ENCODE measurements around the gene POLR2A. TPM values are rescaled to one million over a fixed set of nuclear protein-coding genes. Genes with fewer than 3 reads are reported as not detected.
A peak's percentile ranks its signal among the peaks of the same experiment; 100 is the strongest.

Gene POLR2A
- total and polyA plus RNA-seq, 4 donors = 13.3 to 54.4 (median 34.8) TPM

DNA sequence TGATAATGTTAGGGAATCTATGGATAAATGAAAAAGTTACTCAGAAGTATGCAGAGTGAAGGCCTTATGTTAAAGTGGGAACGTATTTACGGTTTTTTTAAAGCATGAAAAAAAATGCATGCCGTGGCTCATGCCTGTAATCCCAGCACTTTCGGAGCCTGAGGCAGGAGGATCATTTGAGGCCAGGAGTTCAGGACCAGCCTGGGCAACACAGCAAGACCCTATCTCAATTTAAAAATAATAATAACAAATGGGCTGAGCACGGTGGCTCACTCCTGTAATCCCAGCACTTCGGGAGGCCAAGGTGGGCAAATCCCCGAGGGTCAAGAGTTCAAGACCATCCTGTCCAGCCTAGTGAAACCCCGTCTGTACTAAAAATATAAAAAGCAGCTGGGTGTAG lies 6.0 kb downstream of the POLR2A start:
- WGBS = 86% methylated on average over 8 of the region's 8 CpGs
- peaks cover 8 to 43% (median 29%) of the 10 kb centered on the region in 4 donors for H3K4me1 ChIP-seq (ENCODE audit: control insufficient read depth in 4 of 4, insufficient read depth in 4 of 4, low read length in 3 of 4)
- no peak overlapping the region for H3K4me3 ChIP-seq (ENCODE audit: low read depth in 1 of 3, low read length in 3 of 3)
- peaks cover 0 to 4% (median under 1%) of the 10 kb centered on the region in 4 donors for H3K36me3 ChIP-seq (ENCODE audit: control insufficient read depth in 4 of 4, insufficient read depth in 3 of 4, low read depth in 1 of 4, low read length in 3 of 4)
- H3K9ac ChIP-seq (ENCODE audit: low read depth in 1 of 2, low read length in 2 of 2) = no peak overlapping the region
- no peaks in the 10 kb centered on the region for H3K27me3 ChIP-seq (ENCODE audit: control insufficient read depth in 4 of 4, insufficient read depth in 4 of 4, low read length in 3 of 4)
- H3K27ac ChIP-seq (ENCODE audit: low read depth in 1 of 2, low read length in 2 of 2) = no peak overlapping the region
- DNase-seq (ENCODE audit: low spot score) = no peak
- H3K9me3 ChIP-seq (ENCODE audit: control insufficient read depth in 4 of 4, low read length in 3 of 4) = no peaks in the 10 kb centered on the region
- TF ChIP-seq CTCF (IDR thresholded peaks at IDR 0.05; ENCODE audit: low read depth, low read length, missing input control) = no peak
- TF ChIP-seq, protein P1, sequence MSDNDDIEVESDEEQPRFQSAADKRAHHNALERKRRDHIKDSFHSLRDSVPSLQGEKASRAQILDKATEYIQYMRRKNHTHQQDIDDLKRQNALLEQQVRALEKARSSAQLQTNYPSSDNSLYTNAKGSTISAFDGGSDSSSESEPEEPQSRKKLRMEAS (IDR thresholded peaks at IDR 0.05) = no peak

DNA sequence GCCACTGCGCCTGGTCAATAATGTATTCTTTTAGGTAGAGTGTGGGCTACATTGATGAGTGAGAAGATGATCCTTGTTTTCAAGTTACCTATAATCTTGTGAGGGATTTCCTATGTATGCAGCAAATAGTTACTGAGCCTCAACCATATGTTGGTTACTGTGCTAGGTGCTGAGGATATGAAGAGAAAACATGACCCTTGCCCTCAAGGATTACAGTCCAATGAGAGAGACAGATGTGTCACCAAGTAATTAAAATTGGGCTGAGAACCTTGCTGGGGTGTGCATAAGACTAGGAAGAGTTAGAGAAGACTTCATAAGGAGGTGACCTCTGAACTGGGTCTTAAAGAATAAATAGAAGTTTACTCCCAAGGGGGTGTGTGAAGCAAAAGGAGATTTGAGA lies 7.4 kb downstream of the POLR2A start:
- H3K9ac ChIP-seq (ENCODE audit: low read depth in 1 of 2, low read length in 2 of 2) = no peak overlapping the region
- peaks cover 1 to 10% (median 6%) of the 10 kb centered on the region in 4 donors for H3K36me3 ChIP-seq (ENCODE audit: control insufficient read depth in 4 of 4, insufficient read depth in 3 of 4, low read depth in 1 of 4, low read length in 3 of 4)
- H3K4me1 ChIP-seq (ENCODE audit: control insufficient read depth in 4 of 4, insufficient read depth in 4 of 4, low read length in 3 of 4) = peaks cover 5 to 30% (median 18%) of the 10 kb centered on the region in 4 donors
- DNase-seq (ENCODE audit: low spot score) = no peak
- no peaks in the 10 kb centered on the region for H3K27me3 ChIP-seq (ENCODE audit: control insufficient read depth in 4 of 4, insufficient read depth in 4 of 4, low read length in 3 of 4)
- H3K9me3 ChIP-seq (ENCODE audit: control insufficient read depth in 4 of 4, low read length in 3 of 4) = no peaks in the 10 kb centered on the region
- H3K4me3 ChIP-seq (ENCODE audit: low read depth in 1 of 3, low read length in 3 of 3) = no peak overlapping the region
- 95% methylated on average over 1 of the region's 1 CpG for WGBS
- TF ChIP-seq HNF4A (conservative IDR thresholded peaks at IDR 0.05) (peak; percentile 58 to 69), FOXA1 (IDR thresholded peaks at IDR 0.05) (no peak)
- H3K27ac ChIP-seq (ENCODE audit: low read depth in 1 of 2, low read length in 2 of 2) = no peak overlapping the region

DNA sequence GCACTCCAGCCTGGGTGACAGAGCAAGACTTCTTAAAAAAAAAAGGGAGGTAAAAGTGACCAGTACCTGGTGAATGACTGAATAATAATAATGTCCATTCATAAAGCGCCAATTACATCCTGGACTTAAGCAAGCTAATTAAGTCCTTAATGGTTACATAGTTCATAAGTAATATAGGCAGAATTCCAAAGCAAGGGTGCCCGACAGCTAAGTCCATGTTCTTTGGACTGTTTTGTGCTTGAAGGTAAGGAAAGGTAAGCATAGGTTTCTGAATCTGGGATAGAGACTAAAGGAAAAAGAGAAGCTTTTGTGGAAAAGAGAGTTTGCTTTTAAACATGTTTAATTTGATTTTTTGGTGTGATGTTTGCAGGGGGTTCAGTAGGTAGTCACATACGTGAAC lies 9.8 kb downstream of the POLR2A start:
- Histone ChIP-seq H3K9me3 (ENCODE audit: control insufficient read depth in 4 of 4, low read length in 3 of 4) (no peaks in the 10 kb centered on the region), H3K9ac (ENCODE audit: low read depth in 1 of 2, low read length in 2 of 2) (no peak overlapping the region), H3K4me3 (ENCODE audit: low read depth in 1 of 3, low read length in 3 of 3) (no peak overlapping the region), H3K27me3 (ENCODE audit: control insufficient read depth in 4 of 4, insufficient read depth in 4 of 4, low read length in 3 of 4) (no peaks in the 10 kb centered on the region), H3K36me3 (ENCODE audit: control insufficient read depth in 4 of 4, insufficient read depth in 3 of 4, low read depth in 1 of 4, low read length in 3 of 4) (peaks cover 7 to 34% (median 26%) of the 10 kb centered on the region in 4 donors), H3K27ac (ENCODE audit: low read depth in 1 of 2, low read length in 2 of 2) (no peak overlapping the region), H3K4me1 (ENCODE audit: control insufficient read depth in 4 of 4, insufficient read depth in 4 of 4, low read length in 3 of 4) (peaks cover 0 to 17% (median 6%) of the 10 kb centered on the region in 4 donors)
- WGBS = 87% methylated on average over 3 of the region's 3 CpGs
- TF ChIP-seq FOXA1 (IDR thresholded peaks at IDR 0.05) = no peak
- no peak for TF ChIP-seq HNF4A (conservative IDR thresholded peaks at IDR 0.05)
- DNase-seq (ENCODE audit: low spot score) = no peak

- H3K4me3 ChIP-seq (ENCODE audit: low read depth in 1 of 3, low read length in 3 of 3) = no peak overlapping the region
- no peak overlapping the region for H3K27ac ChIP-seq (ENCODE audit: low read depth in 1 of 2, low read length in 2 of 2)
- 93% methylated on average over 12 of the region's 12 CpGs for WGBS
- no peaks in the 10 kb centered on the region for H3K9me3 ChIP-seq (ENCODE audit: control insufficient read depth in 4 of 4, low read length in 3 of 4)
- no peaks in the 10 kb centered on the region for H3K27me3 ChIP-seq (ENCODE audit: control insufficient read depth in 4 of 4, insufficient read depth in 4 of 4, low read length in 3 of 4)
- H3K4me1 ChIP-seq (ENCODE audit: control insufficient read depth in 4 of 4, insufficient read depth in 4 of 4, low read length in 3 of 4) = peaks cover 0 to 10% (median 4%) of the 10 kb centered on the region in 4 donors
- H3K36me3 ChIP-seq (ENCODE audit: control insufficient read depth in 4 of 4, insufficient read depth in 3 of 4, low read depth in 1 of 4, low read length in 3 of 4) = peaks cover 21 to 49% (median 39%) of the 10 kb centered on the region in 4 donors
- DNase-seq (ENCODE audit: low spot score) = no peak
- H3K9ac ChIP-seq (ENCODE audit: low read depth in 1 of 2, low read length in 2 of 2) = no peak overlapping the region
- TF ChIP-seq, protein P2, sequence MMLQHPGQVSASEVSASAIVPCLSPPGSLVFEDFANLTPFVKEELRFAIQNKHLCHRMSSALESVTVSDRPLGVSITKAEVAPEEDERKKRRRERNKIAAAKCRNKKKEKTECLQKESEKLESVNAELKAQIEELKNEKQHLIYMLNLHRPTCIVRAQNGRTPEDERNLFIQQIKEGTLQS (IDR thresholded peaks at IDR 0.05) = no peak
- no peak for TF ChIP-seq FOXA1 (IDR thresholded peaks at IDR 0.05)
- no peak for TF ChIP-seq RAD21 (IDR thresholded peaks at IDR 0.05)
- TF ChIP-seq JUND (IDR thresholded peaks at IDR 0.05) = no peak
- no peak for TF ChIP-seq YY1 (IDR thresholded peaks at IDR 0.05)
- TF ChIP-seq HNF4A (conservative IDR thresholded peaks at IDR 0.05) = no peak
- TF ChIP-seq REST (IDR thresholded peaks at IDR 0.05) = no peak
- TF ChIP-seq NR2F2 (IDR thresholded peaks at IDR 0.05) = no peak
- no peak for TF ChIP-seq HNF4G (IDR thresholded peaks at IDR 0.05)
- no peak for TF ChIP-seq FOXA2 (IDR thresholded peaks at IDR 0.05)
- no peak for TF ChIP-seq EGR1 (IDR thresholded peaks at IDR 0.05; ENCODE audit: low read depth in 2 of 2)
- no peak for TF ChIP-seq GABPA (IDR thresholded peaks at IDR 0.05 in 1 of 2, conservative IDR thresholded peaks at IDR 0.05 in 1 of 2)
- TF ChIP-seq, protein P3, sequence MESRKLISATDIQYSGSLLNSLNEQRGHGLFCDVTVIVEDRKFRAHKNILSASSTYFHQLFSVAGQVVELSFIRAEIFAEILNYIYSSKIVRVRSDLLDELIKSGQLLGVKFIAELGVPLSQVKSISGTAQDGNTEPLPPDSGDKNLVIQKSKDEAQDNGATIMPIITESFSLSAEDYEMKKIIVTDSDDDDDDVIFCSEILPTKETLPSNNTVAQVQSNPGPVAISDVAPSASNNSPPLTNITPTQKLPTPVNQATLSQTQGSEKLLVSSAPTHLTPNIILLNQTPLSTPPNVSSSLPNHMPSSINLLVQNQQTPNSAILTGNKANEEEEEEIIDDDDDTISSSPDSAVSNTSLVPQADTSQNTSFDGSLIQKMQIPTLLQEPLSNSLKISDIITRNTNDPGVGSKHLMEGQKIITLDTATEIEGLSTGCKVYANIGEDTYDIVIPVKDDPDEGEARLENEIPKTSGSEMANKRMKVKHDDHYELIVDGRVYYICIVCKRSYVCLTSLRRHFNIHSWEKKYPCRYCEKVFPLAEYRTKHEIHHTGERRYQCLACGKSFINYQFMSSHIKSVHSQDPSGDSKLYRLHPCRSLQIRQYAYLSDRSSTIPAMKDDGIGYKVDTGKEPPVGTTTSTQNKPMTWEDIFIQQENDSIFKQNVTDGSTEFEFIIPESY (IDR thresholded peaks at IDR 0.05) = no peak
Observed at GRCh38 chr17:7495906-7496434, 11.8 kb downstream of the POLR2A start.

Data from liver (tissue), 9 donors.